GM12801 (cell line): ENCODE measurements around the gene SEMA3A.

ENCODE experiments used
- TF ChIP-seq, protein P1 (sequence below): IDR thresholded peaks from one replicate; pipeline ENCODE4 v1.5.1; 2011; ENCODE audit warnings: control low read depth; ENCODE audit not compliant: insufficient read length; ENCODE audit errors: extremely low read depth

The SEMA3A gene

DNA sequence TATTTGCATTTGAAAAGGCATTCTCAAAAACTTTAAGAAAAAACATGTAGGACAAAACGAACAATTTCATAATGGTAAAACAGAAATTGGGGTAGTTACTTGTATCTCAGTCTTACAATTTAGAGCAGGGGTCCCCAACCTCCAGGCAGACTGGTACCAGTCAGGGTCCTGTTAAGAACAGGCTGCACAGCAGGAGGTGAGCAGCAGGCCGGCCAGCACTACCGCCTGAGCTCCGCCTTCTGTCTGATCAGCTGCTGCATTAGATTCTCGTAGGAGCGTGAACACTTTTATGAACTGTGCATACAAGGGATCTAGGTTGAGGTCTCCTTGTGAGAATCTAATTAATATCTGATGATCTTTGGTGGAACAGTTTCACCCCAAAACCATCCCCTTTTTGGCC is 77.3 kb downstream of the SEMA3A start:
- TF ChIP-seq, protein P1, sequence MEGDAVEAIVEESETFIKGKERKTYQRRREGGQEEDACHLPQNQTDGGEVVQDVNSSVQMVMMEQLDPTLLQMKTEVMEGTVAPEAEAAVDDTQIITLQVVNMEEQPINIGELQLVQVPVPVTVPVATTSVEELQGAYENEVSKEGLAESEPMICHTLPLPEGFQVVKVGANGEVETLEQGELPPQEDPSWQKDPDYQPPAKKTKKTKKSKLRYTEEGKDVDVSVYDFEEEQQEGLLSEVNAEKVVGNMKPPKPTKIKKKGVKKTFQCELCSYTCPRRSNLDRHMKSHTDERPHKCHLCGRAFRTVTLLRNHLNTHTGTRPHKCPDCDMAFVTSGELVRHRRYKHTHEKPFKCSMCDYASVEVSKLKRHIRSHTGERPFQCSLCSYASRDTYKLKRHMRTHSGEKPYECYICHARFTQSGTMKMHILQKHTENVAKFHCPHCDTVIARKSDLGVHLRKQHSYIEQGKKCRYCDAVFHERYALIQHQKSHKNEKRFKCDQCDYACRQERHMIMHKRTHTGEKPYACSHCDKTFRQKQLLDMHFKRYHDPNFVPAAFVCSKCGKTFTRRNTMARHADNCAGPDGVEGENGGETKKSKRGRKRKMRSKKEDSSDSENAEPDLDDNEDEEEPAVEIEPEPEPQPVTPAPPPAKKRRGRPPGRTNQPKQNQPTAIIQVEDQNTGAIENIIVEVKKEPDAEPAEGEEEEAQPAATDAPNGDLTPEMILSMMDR = no peak

DNA sequence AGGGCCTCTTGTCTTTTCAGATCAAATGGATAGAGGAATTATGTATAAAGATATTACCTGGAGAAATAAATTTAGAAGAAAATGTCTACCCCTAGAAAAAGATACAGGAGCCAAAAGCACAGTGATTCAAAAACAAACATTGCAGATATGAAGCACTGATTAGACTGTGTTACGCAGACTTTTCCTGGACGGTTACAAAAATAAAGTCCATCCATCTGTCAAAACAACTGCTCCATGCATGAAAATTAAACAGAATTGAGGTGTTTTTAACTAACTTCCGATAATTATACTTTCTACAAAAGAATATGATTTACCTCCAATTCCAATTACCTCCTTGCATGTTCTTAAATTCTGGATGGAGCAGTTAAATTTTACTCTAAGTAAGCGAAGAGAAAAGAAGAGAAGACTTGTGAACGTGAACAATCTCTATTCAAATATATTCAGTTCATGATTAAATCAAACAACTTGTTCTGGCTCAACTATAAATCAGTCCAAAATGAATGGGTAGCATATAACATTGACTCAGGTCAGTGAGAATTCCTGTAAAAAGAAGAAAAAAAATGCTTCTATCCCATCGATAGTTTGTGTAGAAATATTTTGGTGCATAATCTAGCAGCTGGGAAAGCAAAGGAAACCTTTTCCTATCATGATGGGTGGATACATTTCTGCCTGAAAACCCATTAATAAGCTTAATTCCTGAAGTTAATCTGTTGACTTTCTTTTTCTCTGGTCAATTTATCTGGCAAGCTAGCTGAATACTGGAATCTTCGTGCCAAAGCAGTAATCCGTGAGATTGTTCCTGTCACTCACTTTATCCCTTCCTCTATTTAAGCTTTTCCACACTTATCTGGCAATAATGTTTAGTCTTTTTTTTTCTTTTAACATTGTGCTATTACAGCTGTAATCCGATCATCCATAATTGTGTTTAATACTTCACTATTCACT is 80.4 kb downstream of the SEMA3A start:
- TF ChIP-seq, protein P1 = no peak

DNA sequence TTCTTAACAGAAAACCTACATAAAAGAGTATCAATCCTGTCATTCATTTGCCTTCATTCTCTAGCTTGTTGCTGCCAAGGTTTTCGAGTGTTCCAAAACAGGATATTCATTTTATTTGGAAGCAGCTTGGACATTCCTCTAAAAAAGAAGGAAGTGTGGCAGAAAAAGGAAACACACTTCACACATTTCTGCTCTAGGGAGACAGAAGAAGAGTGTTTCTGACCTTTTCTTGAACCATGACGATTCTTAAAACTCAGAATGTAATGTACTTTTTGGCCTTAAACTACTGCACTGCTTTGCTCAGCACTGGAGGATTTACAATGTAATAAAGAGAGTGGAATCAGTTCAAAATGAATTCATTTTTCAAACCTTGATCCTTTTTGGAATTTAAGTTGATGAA is 81.3 kb downstream of the SEMA3A start:
- TF ChIP-seq, protein P1 = no peak

DNA sequence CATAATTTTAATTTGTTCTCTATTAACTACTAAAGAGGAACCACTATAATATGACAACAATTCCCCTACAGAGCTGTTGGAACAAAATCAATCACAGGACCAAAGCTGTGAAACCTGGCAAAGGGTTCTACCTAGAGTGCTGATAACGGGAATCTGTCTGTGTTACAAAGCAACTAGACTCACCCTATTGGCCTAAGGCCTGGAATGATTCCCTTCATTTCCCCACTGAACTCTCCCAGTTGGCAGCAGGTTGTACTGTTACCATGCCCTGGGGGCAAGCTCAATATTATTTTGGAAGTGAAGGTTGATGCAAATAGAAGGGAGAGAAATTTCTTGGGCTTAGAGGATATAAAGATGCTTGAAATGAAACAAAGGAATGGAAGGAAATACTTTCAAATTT is 81.8 kb downstream of the SEMA3A start:
- TF ChIP-seq, protein P1 = no peak

DNA sequence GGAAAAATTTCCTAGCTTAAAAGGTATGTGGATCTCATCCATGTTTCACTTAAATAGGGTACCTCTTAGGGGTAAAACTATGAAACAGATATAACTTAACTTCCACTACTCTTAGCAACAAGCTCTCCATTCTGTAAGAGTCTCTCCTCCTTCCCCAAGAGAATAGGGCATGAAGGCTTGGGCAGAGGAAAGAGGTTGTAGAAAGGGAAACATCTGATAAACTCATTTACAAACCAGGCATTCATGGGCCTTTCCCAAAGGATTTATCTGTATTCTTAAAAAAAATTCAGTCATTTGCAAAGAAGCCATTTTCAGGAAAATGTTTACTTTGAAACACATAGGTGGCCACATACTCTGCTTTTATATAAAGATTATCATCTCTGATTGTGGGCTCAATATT is 82.7 kb downstream of the SEMA3A start:
- TF ChIP-seq, protein P1 = no peak

DNA sequence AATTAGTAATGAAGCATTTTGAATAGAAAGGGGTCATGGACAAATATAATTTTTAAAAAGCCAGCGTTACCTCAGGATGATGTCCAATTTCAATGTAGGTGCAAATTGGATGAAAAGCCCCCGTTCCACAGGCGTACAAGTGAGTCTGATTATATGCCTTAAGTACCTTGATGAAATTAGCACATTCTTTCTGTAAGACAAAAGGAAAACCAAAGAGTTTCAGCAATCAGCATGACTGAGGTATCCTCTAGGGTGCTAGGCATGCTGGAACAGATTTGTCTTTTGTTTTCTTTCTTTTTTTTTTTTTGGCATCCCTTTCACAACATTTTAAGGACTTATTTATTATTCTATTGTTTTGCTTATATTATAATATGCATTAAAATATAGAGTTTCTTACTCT is 84.2 kb downstream of the SEMA3A start:
- TF ChIP-seq, protein P1 = no peak

DNA sequence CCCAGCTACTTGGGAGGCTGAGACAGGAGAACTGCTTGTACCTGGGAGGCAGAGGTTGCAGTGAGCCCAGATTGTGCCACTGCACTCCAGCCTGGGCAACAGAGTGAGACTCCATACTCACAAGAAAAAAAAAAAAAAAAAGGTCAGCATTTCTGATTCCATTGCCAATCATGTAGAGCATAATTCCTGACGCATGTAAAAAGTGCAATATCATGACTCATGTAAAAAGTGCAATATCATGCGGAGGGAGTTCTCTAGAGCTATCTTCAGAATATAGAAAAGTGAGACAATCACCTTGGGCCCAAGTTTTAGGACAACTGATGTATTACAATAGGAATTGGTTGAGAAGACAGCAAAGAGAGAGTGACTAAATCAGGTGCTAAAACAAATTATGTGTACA is 85.8 kb downstream of the SEMA3A start:
- TF ChIP-seq, protein P1 = no peak
